Stomach (tissue), 9 donors: Measurements from ENCODE around the gene FADS3. TPM values are rescaled to one million over a fixed set of nuclear protein-coding genes. Genes with fewer than 3 reads are reported as not detected.

Source experiments
- DNase-seq, 2 donors: peaks; one replicate each; pipeline versions ENCODE4 v3.0.0 to v3.0.0-alpha.2; 2013 to 2019
- H3K27ac ChIP-seq, 5 donors: fragments of 200-600 bp in 4 of 5; sonication (generic) in 4 of 5; one replicate each; pipeline ENCODE4 v1.5.1; 2013 to 2019; ENCODE audit warnings: mild to moderate bottlenecking in 1 of 5, moderate library complexity in 1 of 5
- H3K27me3 ChIP-seq, 3 donors: fragments of 200-600 bp; sonication (generic); one replicate each; pipeline ENCODE4 v1.5.1; 2017 to 2019; ENCODE audit warnings: mixed run types in 1 of 3
- H3K36me3 ChIP-seq, 4 donors: fragments of 200-600 bp; sonication (generic); 1 replicate in 3 of 4; 2 replicates in 1 of 4; pipeline ENCODE4 v1.5.1; 2016 to 2019
- H3K4me1 ChIP-seq, 4 donors: fragments of 200-600 bp; sonication (generic); one replicate each; pipeline ENCODE4 v1.5.1; 2016 to 2019
- H3K4me3 ChIP-seq, 4 donors: fragments of 200-600 bp; sonication (generic) in 3 of 4; one replicate each; pipeline ENCODE4 v1.5.1; 2016 to 2019; ENCODE audit warnings: mild to moderate bottlenecking in 1 of 4
- H3K9me3 ChIP-seq, 4 donors: fragments of 200-600 bp; sonication (generic); one replicate each; pipeline ENCODE4 v1.5.1; 2016 to 2019
- CTCF ChIP-seq, 7 experiments: fragments of 450-650 bp in 4 of 7; fragments of 200-600 bp in 3 of 7; sonication (generic) in 3 of 7; IDR thresholded peaks; one replicate each; pipeline ENCODE4 v1.5.1; 2016 to 2019; ENCODE audit warnings: antibody characterized with exemption in 7 of 7, control low read depth in 2 of 7, mild to moderate bottlenecking in 1 of 7
- EP300 ChIP-seq: sonication (generic); formaldehyde crosslinking; IDR thresholded peaks from one replicate; pipeline ENCODE4 v1.6.1; 2017; ENCODE audit warnings: antibody characterized with exemption
- POLR2A ChIP-seq, 4 donors: fragments of 450-650 bp; IDR thresholded peaks; one replicate each; pipeline ENCODE4 v1.6.1; 2016; ENCODE audit warnings: antibody characterized with exemption in 4 of 4, control low read depth in 2 of 4, mild to moderate bottlenecking in 1 of 4, moderate library complexity in 1 of 4
- POLR2AphosphoS5 ChIP-seq, 3 donors: sonication (generic); formaldehyde crosslinking; IDR thresholded peaks; one replicate each; pipeline ENCODE4 v1.6.1; 2016; ENCODE audit warnings: antibody characterized with exemption in 3 of 3
- WGBS, 5 donors: extraction: QIAGEN DNeasy Blood & Tissue Kit in 3 of 5; methylation state at CpG; one replicate each; pipeline versions ENCODE4 v1.1.5 to v1.1.7; 2013 to 2018; 5-methylcytosine and 5-hydroxymethylcytosine counted together
- intact Hi-C: fragments of 100-400 bp; cut with DNase I; formaldehyde crosslinking; loops from one replicate; pipeline ENCODE4 v1.15.1; 2023; ENCODE audit warnings: low total_unique reads
- polyA plus RNA-seq, 3 donors: library from polyadenylated mRNA; stranded (reverse); fragments of 200-250 nt; gene quantifications; one replicate each; pipeline ENCODE4 v1.2.3, GENCODE V29; 2013
- total RNA-seq, 5 donors: library from RNA; depleted of rRNA; stranded (reverse); fragments of >200 nt; gene quantifications; one replicate each; pipeline versions ENCODE4 v1.1.0 to v1.2.3, GENCODE V29; 2014 to 2016
- donor health status: healthy with polysubstance abuse.
- donor health status: Bipolar disorder and iron deficiency.
- donor health status: healthy.

Gene FADS3
- total and polyA plus RNA-seq, 8 donors: 2.6 to 140 (median 17.5) TPM

DNA sequence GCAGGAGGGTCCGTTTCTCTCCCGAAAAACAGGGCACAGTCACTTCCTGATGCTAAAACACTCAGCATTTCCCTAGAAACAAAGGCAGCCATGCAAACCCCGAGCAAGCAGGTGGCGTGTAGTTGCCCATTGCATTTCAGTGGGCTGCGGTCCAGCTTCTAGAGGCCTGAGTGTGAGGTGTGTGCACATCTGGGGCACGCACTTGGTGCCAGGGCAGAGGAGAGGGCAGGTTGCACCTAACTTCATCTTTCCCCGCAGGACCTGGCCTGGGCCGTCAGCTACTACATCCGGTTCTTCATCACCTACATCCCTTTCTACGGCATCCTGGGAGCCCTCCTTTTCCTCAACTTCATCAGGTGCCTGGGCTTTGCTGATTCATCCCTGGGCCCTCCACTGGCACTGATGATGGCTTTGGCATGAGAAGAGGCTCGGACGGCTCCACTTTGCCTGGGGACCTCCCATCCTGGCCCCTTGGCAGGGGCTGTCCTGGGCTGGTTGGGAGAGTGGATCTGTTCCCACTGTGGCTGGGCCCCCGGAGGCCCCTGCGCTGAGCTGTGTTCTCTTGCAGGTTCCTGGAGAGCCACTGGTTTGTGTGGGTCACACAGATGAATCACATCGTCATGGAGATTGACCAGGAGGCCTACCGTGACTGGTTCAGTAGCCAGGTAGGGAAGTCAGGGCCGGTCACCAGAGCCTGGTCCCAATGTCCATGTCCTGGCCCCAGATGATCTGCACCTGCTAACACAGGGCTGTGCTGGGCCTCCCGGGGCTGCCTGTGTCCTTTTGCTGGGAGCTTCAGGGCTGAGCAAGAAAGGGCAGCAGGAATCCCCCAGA, 28.4 kb downstream of the FADS3 start:
- Histone ChIP-seq H3K4me1 (peaks cover 0 to 9% (median 5%) of the 10 kb centered on the region in 4 donors), H3K27ac (no peak overlapping the region), H3K9me3 (no peaks in the 10 kb centered on the region), H3K4me3 (no peak overlapping the region), H3K27me3 (no peaks in the 10 kb centered on the region), H3K36me3 (peaks cover 0 to 69% (median 18%) of the 10 kb centered on the region in 4 donors)
- DNase-seq: no peak
- TF ChIP-seq POLR2A (IDR thresholded peaks at IDR 0.05) (no peak), CTCF (IDR thresholded peaks at IDR 0.05) (no peak), EP300 (no peak), POLR2AphosphoS5 (IDR thresholded peaks at IDR 0.05) (no peak)
- intact Hi-C loops: no loop called here
- WGBS, 5 donors: 89 to 96% (median 92%) methylated on average over 16 to 18 of the region's 18 CpGs

DNA sequence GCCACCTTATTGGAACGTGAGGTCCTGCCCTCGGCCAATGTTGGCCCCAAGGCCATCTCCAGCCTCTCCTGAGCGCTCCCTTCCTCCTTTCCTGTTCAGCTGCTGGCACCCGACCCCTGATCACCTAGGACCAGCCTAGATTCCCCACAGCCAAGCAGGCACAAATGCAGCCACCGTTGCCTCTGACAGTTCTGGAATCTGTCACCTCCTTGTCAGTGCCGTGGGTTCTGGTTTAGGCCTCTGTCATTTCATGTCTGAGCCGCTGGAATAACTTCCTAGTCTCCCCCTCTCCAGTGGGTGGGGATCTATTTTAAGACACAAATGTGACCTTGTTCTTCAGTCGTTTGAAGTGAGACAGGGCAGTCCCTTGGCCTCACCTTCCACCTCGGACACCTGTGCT, 29.7 kb downstream of the FADS3 start:
- no peak for DNase-seq
- Histone ChIP-seq H3K27me3 (no peaks in the 10 kb centered on the region), H3K4me1 (peaks cover 0 to 9% (median 5%) of the 10 kb centered on the region in 4 donors), H3K9me3 (no peaks in the 10 kb centered on the region), H3K36me3 (peaks cover 0 to 78% (median 24%) of the 10 kb centered on the region in 4 donors), H3K4me3 (no peak overlapping the region), H3K27ac (no peak overlapping the region)
- TF ChIP-seq EP300 (no peak), POLR2A (IDR thresholded peaks at IDR 0.05) (no peak), CTCF (IDR thresholded peaks at IDR 0.05) (no peak), POLR2AphosphoS5 (IDR thresholded peaks at IDR 0.05) (no peak)
- intact Hi-C loops: no loop called here
- WGBS, 5 donors: 68 to 80% (median 75%) methylated on average over 9 of the region's 9 CpGs

- no peaks in the 10 kb centered on the region for H3K9me3 ChIP-seq
- DNase-seq: peak in 1 of 2 donors; percentile 84
- 62 to 75% (median 68%) methylated on average over 15 to 16 of the region's 16 CpGs for WGBS, 5 donors
- peaks cover 0 to 69% (median 22%) of the 10 kb centered on the region in 4 donors for H3K36me3 ChIP-seq
- H3K4me3 ChIP-seq: no peak overlapping the region
- no peaks in the 10 kb centered on the region for H3K27me3 ChIP-seq
- TF ChIP-seq EP300 (no peak), POLR2A (IDR thresholded peaks at IDR 0.05) (no peak), CTCF (IDR thresholded peaks at IDR 0.05) (no peak), POLR2AphosphoS5 (IDR thresholded peaks at IDR 0.05) (no peak)
- intact Hi-C loops: no loop called here
- no peak overlapping the region for H3K27ac ChIP-seq
- H3K4me1 ChIP-seq: peaks cover 0 to 9% (median 5%) of the 10 kb centered on the region in 4 donors
These were observed 31.1 kb downstream of the FADS3 start for GRCh38 chr11:61860054-61860903.

GRCh38 chr11:61855939-61856680, 35.2 kb downstream of the FADS3 start:
- intact Hi-C loops: no loop called here
- TF ChIP-seq CTCF (IDR thresholded peaks at IDR 0.05): no peak
- no peak for TF ChIP-seq POLR2AphosphoS5 (IDR thresholded peaks at IDR 0.05)
- no peak for TF ChIP-seq EP300
- no peak for TF ChIP-seq POLR2A (IDR thresholded peaks at IDR 0.05)
- H3K36me3 ChIP-seq: peaks cover 0 to 71% (median 15%) of the 10 kb centered on the region in 4 donors
- H3K9me3 ChIP-seq: no peaks in the 10 kb centered on the region
- H3K27ac ChIP-seq: no peak overlapping the region
- no peak overlapping the region for H3K4me3 ChIP-seq
- H3K27me3 ChIP-seq: no peaks in the 10 kb centered on the region
- DNase-seq: no peak
- WGBS, 5 donors: 75 to 95% (median 90%) methylated on average over 7 to 12 of the region's 12 CpGs
- H3K4me1 ChIP-seq: peaks cover 0 to 9% (median 5%) of the 10 kb centered on the region in 4 donors
